ENCODE data around the gene MTPN. TPM values are rescaled to one million over a fixed set of nuclear protein-coding genes. Genes with fewer than 3 reads are reported as not detected.

MTPN gene
- total RNA-seq, 2 donors from 2014 or later = 104 to 193 TPM

GRCh38 chr7:135920478-135920877, 56.7 kb downstream of the MTPN start:
- Mint-ChIP-seq H3K4me1 (peaks cover 3% of the 10 kb centered on the region), H3K27me3 (no peaks in the 10 kb centered on the region), H3K27ac (no peak overlapping the region), H3K4me3 (no peak overlapping the region), H3K36me3 (ENCODE audit: low read depth) (peaks cover 3% of the 10 kb centered on the region)
- no peak for DNase-seq
- no peak for ATAC-seq
- H3K9me3 ChIP-seq (ENCODE audit: control insufficient read depth, low read length, poor library complexity, severe bottlenecking) = no peaks in the 10 kb centered on the region

GRCh38 chr7:135919071-135919841, 57.9 kb downstream of the MTPN start:
- no peaks in the 10 kb centered on the region for H3K27me3 Mint-ChIP-seq
- no peak for ATAC-seq
- no peak overlapping the region for H3K27ac Mint-ChIP-seq
- DNase-seq = no peak
- no peaks in the 10 kb centered on the region for H3K4me1 Mint-ChIP-seq
- no peak overlapping the region for H3K4me3 Mint-ChIP-seq
- H3K36me3 Mint-ChIP-seq (ENCODE audit: low read depth) = peaks cover 3% of the 10 kb centered on the region
- no peaks in the 10 kb centered on the region for H3K9me3 ChIP-seq (ENCODE audit: control insufficient read depth, low read length, poor library complexity, severe bottlenecking)

- DNase-seq = no peak
- Mint-ChIP-seq H3K27ac (no peak overlapping the region), H3K36me3 (ENCODE audit: low read depth) (peaks cover 3% of the 10 kb centered on the region), H3K4me1 (no peaks in the 10 kb centered on the region), H3K4me3 (no peak overlapping the region), H3K27me3 (no peaks in the 10 kb centered on the region)
- no peak for ATAC-seq
- no peaks in the 10 kb centered on the region for H3K9me3 ChIP-seq (ENCODE audit: control insufficient read depth, low read length, poor library complexity, severe bottlenecking)
Measured at GRCh38 chr7:135918134-135918533, 59.0 kb downstream of the MTPN start.

- no peak for ATAC-seq
- H3K9me3 ChIP-seq (ENCODE audit: control insufficient read depth, low read length, poor library complexity, severe bottlenecking) = no peaks in the 10 kb centered on the region
- Mint-ChIP-seq H3K36me3 (ENCODE audit: low read depth) (peaks cover 3% of the 10 kb centered on the region), H3K4me3 (no peak overlapping the region), H3K27ac (no peak overlapping the region), H3K27me3 (no peaks in the 10 kb centered on the region), H3K4me1 (no peaks in the 10 kb centered on the region)
- no peak for DNase-seq
Measured at GRCh38 chr7:135917721-135918120, 59.4 kb downstream of the MTPN start.

GRCh38 chr7:135914346-135914745, 62.8 kb downstream of the MTPN start:
- Mint-ChIP-seq H3K4me3 (no peak overlapping the region), H3K27me3 (no peaks in the 10 kb centered on the region), H3K27ac (no peak overlapping the region), H3K36me3 (ENCODE audit: low read depth) (peaks cover 3% of the 10 kb centered on the region), H3K4me1 (peaks cover 2% of the 10 kb centered on the region)
- DNase-seq = no peak
- no peak for ATAC-seq
- H3K9me3 ChIP-seq (ENCODE audit: control insufficient read depth, low read length, poor library complexity, severe bottlenecking) = no peaks in the 10 kb centered on the region

- Mint-ChIP-seq H3K36me3 (ENCODE audit: low read depth) (peaks cover 3% of the 10 kb centered on the region), H3K4me1 (peaks cover 5% of the 10 kb centered on the region), H3K4me3 (no peak overlapping the region), H3K27ac (no peak overlapping the region), H3K27me3 (no peaks in the 10 kb centered on the region)
- H3K9me3 ChIP-seq (ENCODE audit: control insufficient read depth, low read length, poor library complexity, severe bottlenecking) = no peaks in the 10 kb centered on the region
- ATAC-seq (no peak), DNase-seq (no peak)
Measured at GRCh38 chr7:135913404-135913803, 63.8 kb downstream of the MTPN start.

- no peak for DNase-seq
- Mint-ChIP-seq H3K4me3 (no peak overlapping the region), H3K27ac (no peak overlapping the region), H3K4me1 (peaks cover 5% of the 10 kb centered on the region), H3K27me3 (no peaks in the 10 kb centered on the region), H3K36me3 (ENCODE audit: low read depth) (peaks cover 3% of the 10 kb centered on the region)
- H3K9me3 ChIP-seq (ENCODE audit: control insufficient read depth, low read length, poor library complexity, severe bottlenecking) = no peaks in the 10 kb centered on the region
- ATAC-seq = no peak
Measured at GRCh38 chr7:135911099-135911498, 66.1 kb downstream of the MTPN start.

GRCh38 chr7:135910393-135911036, 66.6 kb downstream of the MTPN start:
- no peak overlapping the region for H3K4me3 Mint-ChIP-seq
- H3K36me3 Mint-ChIP-seq (ENCODE audit: low read depth) = peaks cover 3% of the 10 kb centered on the region
- H3K9me3 ChIP-seq (ENCODE audit: control insufficient read depth, low read length, poor library complexity, severe bottlenecking) = no peaks in the 10 kb centered on the region
- no peak for ATAC-seq
- no peaks in the 10 kb centered on the region for H3K27me3 Mint-ChIP-seq
- DNase-seq = no peak
- peaks cover 5% of the 10 kb centered on the region for H3K4me1 Mint-ChIP-seq
- H3K27ac Mint-ChIP-seq = no peak overlapping the region

GRCh38 chr7:135905858-135906257, 71.3 kb downstream of the MTPN start:
- DNase-seq (no peak), ATAC-seq (no peak)
- no peak overlapping the region for H3K4me3 Mint-ChIP-seq
- no peaks in the 10 kb centered on the region for H3K9me3 ChIP-seq (ENCODE audit: control insufficient read depth, low read length, poor library complexity, severe bottlenecking)
- peaks cover 5% of the 10 kb centered on the region for H3K4me1 Mint-ChIP-seq
- H3K36me3 Mint-ChIP-seq (ENCODE audit: low read depth) = no peaks in the 10 kb centered on the region
- no peaks in the 10 kb centered on the region for H3K27me3 Mint-ChIP-seq
- H3K27ac Mint-ChIP-seq = no peak overlapping the region

- DNase-seq (no peak), ATAC-seq (no peak)
- H3K9me3 ChIP-seq (ENCODE audit: control insufficient read depth, low read length, poor library complexity, severe bottlenecking) = no peaks in the 10 kb centered on the region
- Mint-ChIP-seq H3K36me3 (ENCODE audit: low read depth) (no peaks in the 10 kb centered on the region), H3K27me3 (no peaks in the 10 kb centered on the region), H3K27ac (no peak overlapping the region), H3K4me3 (no peak overlapping the region), H3K4me1 (peaks cover 5% of the 10 kb centered on the region)
Measured at GRCh38 chr7:135905355-135905754, 71.8 kb downstream of the MTPN start.

GRCh38 chr7:135904282-135904681, 72.9 kb downstream of the MTPN start:
- peaks cover 3% of the 10 kb centered on the region for H3K4me1 Mint-ChIP-seq
- H3K27me3 Mint-ChIP-seq = no peaks in the 10 kb centered on the region
- no peak for ATAC-seq
- DNase-seq = no peak
- H3K27ac Mint-ChIP-seq = no peak overlapping the region
- H3K36me3 Mint-ChIP-seq (ENCODE audit: low read depth) = no peaks in the 10 kb centered on the region
- H3K9me3 ChIP-seq (ENCODE audit: control insufficient read depth, low read length, poor library complexity, severe bottlenecking) = no peaks in the 10 kb centered on the region
- no peak overlapping the region for H3K4me3 Mint-ChIP-seq

GRCh38 chr7:135901585-135902540, 75.3 kb downstream of the MTPN start:
- Mint-ChIP-seq H3K27ac (no peak overlapping the region), H3K4me3 (no peak overlapping the region), H3K36me3 (ENCODE audit: low read depth) (no peaks in the 10 kb centered on the region), H3K4me1 (no peaks in the 10 kb centered on the region), H3K27me3 (no peaks in the 10 kb centered on the region)
- no peak for DNase-seq
- no peaks in the 10 kb centered on the region for H3K9me3 ChIP-seq (ENCODE audit: control insufficient read depth, low read length, poor library complexity, severe bottlenecking)
- ATAC-seq = no peak

- no peaks in the 10 kb centered on the region for H3K27me3 Mint-ChIP-seq
- DNase-seq (no peak), ATAC-seq (no peak)
- no peaks in the 10 kb centered on the region for H3K9me3 ChIP-seq (ENCODE audit: control insufficient read depth, low read length, poor library complexity, severe bottlenecking)
- H3K27ac Mint-ChIP-seq = no peak overlapping the region
- H3K36me3 Mint-ChIP-seq (ENCODE audit: low read depth) = no peaks in the 10 kb centered on the region
- no peaks in the 10 kb centered on the region for H3K4me1 Mint-ChIP-seq
- no peak overlapping the region for H3K4me3 Mint-ChIP-seq
Measured at GRCh38 chr7:135900065-135900546, 77.1 kb downstream of the MTPN start.
